HG03520 (cell line): ENCODE results near the gene TFPI2.
"Not testable (repeated sequence)": the region's sequence is repeated elsewhere in the genome, so short reads cannot be mapped to it uniquely, and the experiment has no call there.

ENCODE experiments used
- ATAC-seq: cut with Tn5 transposase; IDR thresholded peaks from one replicate; pipeline ENCODE4 v1.9.1; 2021; ENCODE audit warnings: mild to moderate bottlenecking, moderate library complexity; ENCODE audit not compliant: unreplicated experiment

The TFPI2 gene

GRCh38 chr7:93890464-93891068 is at the start of gene TFPI2:
TFPI2 (minus strand) TSS chr7:93890753; CDS start chr7:93890678, 75 bp downstream.
- ATAC-seq: no peak

- ATAC-seq: no peak
These were observed 47.7 kb upstream of the TFPI2 start for GRCh38 chr7:93938293-93938692.

GRCh38 chr7:93937818-93938217 is 47.3 kb upstream of the TFPI2 start:
- no peak for ATAC-seq

- no peak for ATAC-seq
These were observed 44.5 kb upstream of the TFPI2 start for GRCh38 chr7:93935102-93935501.

GRCh38 chr7:93933156-93933555 is 42.6 kb upstream of the TFPI2 start:
- no peak for ATAC-seq

GRCh38 chr7:93931655-93932054 is 41.1 kb upstream of the TFPI2 start:
- no peak for ATAC-seq

- no peak for ATAC-seq
These were observed 37.0 kb upstream of the TFPI2 start for GRCh38 chr7:93927585-93927984.

- ATAC-seq: no peak
These were observed 36.2 kb upstream of the TFPI2 start for GRCh38 chr7:93926800-93927199.

GRCh38 chr7:93923942-93924341 is 33.4 kb upstream of the TFPI2 start:
- ATAC-seq: no peak

- no peak for ATAC-seq
These were observed 32.7 kb upstream of the TFPI2 start for GRCh38 chr7:93923296-93923695.

- ATAC-seq: peak; percentile 78
These were observed 31.3 kb upstream of the TFPI2 start, which contains the start of gene GNG11 for GRCh38 chr7:93921607-93922566. GNG11 (plus strand) TSS chr7:93921735; CDS start chr7:93922138, 403 bp downstream.

GRCh38 chr7:93921186-93921585 is 30.6 kb upstream of the TFPI2 start:
- ATAC-seq: no peak

GRCh38 chr7:93920496-93921182 is 30.1 kb upstream of the TFPI2 start:
- ATAC-seq: no peak

- not testable (repeated sequence) for ATAC-seq
These were observed 25.8 kb upstream of the TFPI2 start for GRCh38 chr7:93916315-93916714.

- peak; percentile 48 for ATAC-seq
These were observed 25.3 kb upstream of the TFPI2 start for GRCh38 chr7:93915888-93916287.

- not testable (repeated sequence) for ATAC-seq
These were observed 24.8 kb upstream of the TFPI2 start for GRCh38 chr7:93915206-93915842.

- no peak for ATAC-seq
These were observed 24.1 kb upstream of the TFPI2 start for GRCh38 chr7:93914581-93915066.

GRCh38 chr7:93913197-93913596 is 22.6 kb upstream of the TFPI2 start:
- no peak for ATAC-seq

GRCh38 chr7:93911661-93912060 is 21.1 kb upstream of the TFPI2 start:
- peak; percentile 63 for ATAC-seq

- not testable (repeated sequence) for ATAC-seq
These were observed 20.7 kb upstream of the TFPI2 start for GRCh38 chr7:93911242-93911641.
